NT2/D1 (cell line): Measurements from ENCODE around the gene CCNK.

Experiments used
- SUZ12 ChIP-seq: IDR thresholded peaks from 2 replicates; pipeline ENCODE4 v1.6.1; 2011; ENCODE audit not compliant: insufficient read length, insufficient read depth; ENCODE audit errors: extremely low read depth
- YY1 ChIP-seq: IDR thresholded peaks from 2 replicates; pipeline ENCODE4 v1.6.1; 2011; ENCODE audit not compliant: insufficient read length, insufficient read depth
- ZNF274 ChIP-seq: IDR thresholded peaks from 2 replicates; pipeline ENCODE4 v1.6.1; 2011; ENCODE audit warnings: mild to moderate bottlenecking, low read depth, low read length

GRCh38 chr14:99468081-99468480 is 13.1 kb upstream of the CCNK start:
- TF ChIP-seq ZNF274 (no peak), YY1 (no peak), SUZ12 (no peak)
